Measurements from ENCODE around the gene BLVRB.
"Not testable (repeated sequence)": the region's sequence is repeated elsewhere in the genome, so short reads cannot be mapped to it uniquely, and the experiment has no call there.

Gene BLVRB

GRCh38 chr19:40421993-40422747 is 43.4 kb downstream of the BLVRB start:
- DNase-seq, result no peak

GRCh38 chr19:40420766-40421765 is 44.5 kb downstream of the BLVRB start:
- peak; percentile 45 for DNase-seq

GRCh38 chr19:40420451-40420765 is 45.1 kb downstream of the BLVRB start:
- DNase-seq, result no peak

GRCh38 chr19:40419780-40420179 is 45.8 kb downstream of the BLVRB start:
- no peak for DNase-seq

- no peak for DNase-seq
Observed at GRCh38 chr19:40419066-40419612, 46.4 kb downstream of the BLVRB start.

GRCh38 chr19:40418040-40418439 is 47.5 kb downstream of the BLVRB start:
- no peak for DNase-seq

GRCh38 chr19:40417643-40417981 is 47.9 kb downstream of the BLVRB start:
- DNase-seq, result no peak

- no peak for DNase-seq
Observed at GRCh38 chr19:40416918-40417642, 48.5 kb downstream of the BLVRB start.

GRCh38 chr19:40415768-40416167 is 49.8 kb downstream of the BLVRB start:
- DNase-seq, result no peak

GRCh38 chr19:40414542-40415535 is 50.7 kb downstream of the BLVRB start:
- no peak for DNase-seq

GRCh38 chr19:40413291-40413845 is 52.2 kb downstream of the BLVRB start, which contains the start of gene PRX:
PRX (minus strand) TSS chr19:40413378; CDS start chr19:40407932, 5,446 bp downstream.
- no peak for DNase-seq

GRCh38 chr19:40412866-40413265 is 52.7 kb downstream of the BLVRB start:
- no peak for DNase-seq

- DNase-seq, result no peak
Observed at GRCh38 chr19:40411958-40412499, 53.5 kb downstream of the BLVRB start.

- DNase-seq, result no peak
Observed at GRCh38 chr19:40411125-40411842, 54.3 kb downstream of the BLVRB start.

- DNase-seq, result no peak
Observed at GRCh38 chr19:40410030-40410389, 55.5 kb downstream of the BLVRB start.

- not testable (repeated sequence) for DNase-seq
Observed at GRCh38 chr19:40408598-40408925, 57.0 kb downstream of the BLVRB start.

- no peak for DNase-seq
Observed at GRCh38 chr19:40407714-40408597, 57.6 kb downstream of the BLVRB start.

- DNase-seq, result peak; percentile 10
Observed at GRCh38 chr19:40403262-40403984, 62.1 kb downstream of the BLVRB start.

- DNase-seq, result no peak
Observed at GRCh38 chr19:40400559-40400958, 65.0 kb downstream of the BLVRB start.

Measured in NCI-H1092 (cell line).